HG03439 (cell line): Measurements from ENCODE around the gene CCDC187.

Experiments used
- ATAC-seq: cut with Tn5 transposase; IDR thresholded peaks from one replicate; pipeline ENCODE4 v1.9.1; 2021; ENCODE audit warnings: mild to moderate bottlenecking, moderate library complexity; ENCODE audit not compliant: unreplicated experiment

The CCDC187 gene

DNA sequence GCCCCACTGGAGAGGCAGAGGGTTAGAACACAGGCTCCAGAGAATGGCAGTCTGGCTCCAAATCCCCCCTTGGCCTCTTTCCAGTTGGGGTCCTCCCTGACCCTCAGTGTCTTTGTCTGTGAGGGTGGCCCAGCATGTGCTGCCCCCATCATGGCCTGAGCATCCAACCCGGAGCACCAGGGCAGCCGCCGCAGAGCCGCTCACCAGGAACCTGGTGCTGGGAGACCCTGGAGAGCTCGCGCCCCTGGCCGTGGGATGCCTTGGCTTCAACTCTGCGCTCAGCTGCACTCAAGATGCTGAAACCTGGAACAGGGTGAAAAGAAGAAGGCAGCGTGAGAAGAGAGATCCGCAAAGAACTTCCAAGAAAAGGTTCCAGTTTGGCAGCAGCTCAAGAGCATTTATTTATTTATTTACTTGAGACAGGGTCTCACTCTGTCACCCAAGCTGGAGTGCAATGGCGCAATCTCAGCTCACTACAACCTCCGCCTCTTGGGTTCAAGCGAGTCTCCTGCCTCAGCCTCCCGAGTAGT is 3.8 kb downstream of the CCDC187 start:
- ATAC-seq: no peak

DNA sequence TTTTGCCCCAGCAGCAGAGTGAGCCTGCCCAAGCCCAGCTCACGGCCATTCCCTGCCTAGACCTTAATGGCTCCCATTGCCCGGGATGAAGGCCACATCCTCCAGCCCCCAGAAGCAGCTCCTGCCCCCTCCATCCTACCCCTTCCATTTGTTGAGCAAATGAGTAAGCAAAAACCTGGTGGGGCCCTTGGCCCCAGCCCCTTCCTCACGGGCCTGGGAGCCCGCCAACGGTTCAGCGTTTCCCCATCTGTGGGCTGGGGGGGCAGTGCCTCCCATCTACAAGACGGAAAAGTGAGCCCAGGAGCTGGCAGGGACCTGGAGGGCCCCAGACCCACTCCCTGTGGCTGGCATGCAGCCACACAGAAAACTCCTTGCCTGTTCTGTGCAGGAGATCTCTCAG is 4.4 kb downstream of the CCDC187 start:
- no peak for ATAC-seq

DNA sequence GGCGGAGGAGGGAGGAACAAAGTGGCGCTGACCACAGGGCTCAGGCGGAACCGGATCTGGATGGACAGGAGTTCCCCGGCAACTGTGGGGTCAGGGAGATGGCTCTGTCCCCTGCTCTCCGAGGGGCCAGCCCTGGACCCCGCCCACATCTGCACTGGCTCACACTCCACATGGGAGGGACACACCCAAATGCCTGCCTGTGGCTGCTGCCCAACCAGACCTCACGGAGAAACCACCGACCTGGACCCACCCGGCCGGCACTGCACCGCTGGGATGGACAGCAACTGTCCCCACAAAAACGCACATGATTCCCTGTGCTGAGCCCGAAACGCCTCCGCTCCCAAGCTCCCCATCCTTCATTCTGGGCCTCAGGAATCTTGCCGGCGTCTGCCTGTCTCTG is 4.8 kb downstream of the CCDC187 start:
- no peak for ATAC-seq

DNA sequence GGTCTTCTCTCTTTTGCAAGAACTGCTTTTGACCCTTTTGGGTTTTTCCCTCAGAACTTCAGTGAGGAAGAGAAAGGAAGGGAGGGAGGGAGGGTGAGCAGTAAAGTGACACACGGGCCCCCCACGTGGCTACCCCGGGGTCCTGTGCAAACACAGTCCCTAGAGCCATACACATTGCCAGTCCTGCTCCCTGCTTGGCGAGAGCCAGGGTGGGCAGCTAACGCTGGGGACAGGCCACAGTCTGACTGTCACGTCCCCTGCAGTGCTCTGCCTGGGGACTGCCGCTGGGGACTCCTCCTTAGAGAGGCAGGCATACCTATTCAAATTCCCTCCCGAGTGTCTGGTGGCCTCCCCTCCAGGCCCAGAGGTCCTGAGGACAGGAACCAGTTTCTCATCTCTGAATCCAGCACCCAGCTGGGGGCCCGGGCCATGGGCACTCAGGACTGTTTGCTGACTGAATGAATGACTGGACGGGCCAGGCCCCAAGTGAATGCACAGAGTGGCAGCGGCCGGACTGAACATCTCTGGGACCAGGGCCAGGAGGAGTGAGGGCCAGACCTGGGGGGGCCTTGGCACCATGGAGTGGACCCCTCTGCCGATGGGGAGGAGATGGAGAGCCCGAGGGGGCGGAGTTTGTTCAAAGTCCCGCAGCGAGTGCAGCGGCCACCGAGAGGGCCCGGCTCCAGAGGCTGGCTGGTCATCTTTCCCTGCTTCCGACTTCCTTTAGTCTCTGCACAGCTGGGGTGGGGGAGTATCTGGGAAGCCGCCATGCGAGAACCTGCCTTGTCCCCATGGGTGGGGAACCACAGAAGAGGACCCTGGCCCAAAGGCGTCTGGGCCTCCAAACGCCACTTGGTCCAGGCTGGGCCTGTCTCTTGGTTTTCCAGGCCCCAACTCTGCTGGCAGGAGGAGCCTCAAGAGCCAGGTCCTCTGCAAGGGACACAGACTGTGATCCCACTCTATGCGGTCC is 5.8 kb downstream of the CCDC187 start:
- ATAC-seq: no peak

DNA sequence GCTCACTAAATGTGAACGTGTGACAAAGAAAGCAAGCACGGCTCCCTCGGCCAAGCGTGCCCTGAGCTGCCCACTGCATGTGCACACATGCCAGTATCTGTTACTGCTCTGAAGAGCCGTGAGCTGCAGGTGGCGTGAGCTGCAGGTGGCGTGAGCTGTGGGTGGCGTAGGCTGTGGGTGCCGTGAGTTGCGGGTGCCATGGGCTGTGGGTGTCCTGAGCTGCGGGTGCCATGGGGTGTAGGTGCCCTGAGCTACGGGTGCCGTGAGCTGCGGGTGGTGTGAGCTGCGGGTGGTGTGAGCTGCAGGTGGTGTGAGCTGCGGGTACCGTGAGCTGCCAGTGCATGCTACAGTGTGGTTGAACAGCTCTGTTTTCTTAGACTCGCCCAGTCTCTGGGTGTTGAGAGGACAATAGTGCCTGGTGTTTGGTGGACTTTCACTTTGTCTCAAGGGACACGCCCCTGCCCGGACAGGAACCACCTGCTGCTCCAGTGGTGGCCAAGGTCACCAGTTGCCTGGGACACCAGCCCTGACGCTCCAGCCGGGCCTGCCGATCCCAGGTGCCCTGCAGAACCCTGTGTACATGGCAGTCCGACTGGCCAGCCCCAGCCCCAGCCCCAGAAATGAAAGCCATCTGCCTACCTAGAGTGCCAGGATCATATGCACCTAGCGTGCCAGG is 6.7 kb downstream of the CCDC187 start:
- ATAC-seq: no peak

DNA sequence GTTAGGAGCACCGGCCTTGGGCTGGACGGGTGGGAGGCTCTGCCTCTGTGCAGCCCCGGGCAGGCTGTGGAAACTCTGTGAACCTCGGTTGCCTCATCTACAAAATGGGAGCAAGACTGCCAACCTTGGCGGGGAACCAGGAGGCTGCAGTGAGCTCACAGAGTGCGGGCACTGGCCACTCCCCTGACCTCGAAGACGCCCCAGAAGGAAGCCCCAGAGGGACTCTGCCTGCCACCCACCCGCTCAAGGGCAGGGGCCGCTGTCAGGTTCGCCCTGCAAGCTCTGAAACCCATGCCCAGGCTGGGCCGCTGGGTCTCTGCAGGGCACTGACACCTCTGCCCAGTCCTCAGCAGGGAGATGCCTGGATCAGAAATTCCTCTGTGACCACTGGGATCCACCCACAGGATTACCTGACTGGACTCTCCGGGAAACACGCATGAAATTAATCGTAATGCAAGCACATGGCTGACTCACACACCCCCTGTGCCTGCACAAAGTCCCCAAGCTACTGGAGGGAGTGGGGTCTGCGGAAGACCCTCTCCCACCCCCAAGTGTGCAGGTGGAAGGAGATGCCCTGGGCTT is 7.4 kb downstream of the CCDC187 start:
- ATAC-seq: no peak

DNA sequence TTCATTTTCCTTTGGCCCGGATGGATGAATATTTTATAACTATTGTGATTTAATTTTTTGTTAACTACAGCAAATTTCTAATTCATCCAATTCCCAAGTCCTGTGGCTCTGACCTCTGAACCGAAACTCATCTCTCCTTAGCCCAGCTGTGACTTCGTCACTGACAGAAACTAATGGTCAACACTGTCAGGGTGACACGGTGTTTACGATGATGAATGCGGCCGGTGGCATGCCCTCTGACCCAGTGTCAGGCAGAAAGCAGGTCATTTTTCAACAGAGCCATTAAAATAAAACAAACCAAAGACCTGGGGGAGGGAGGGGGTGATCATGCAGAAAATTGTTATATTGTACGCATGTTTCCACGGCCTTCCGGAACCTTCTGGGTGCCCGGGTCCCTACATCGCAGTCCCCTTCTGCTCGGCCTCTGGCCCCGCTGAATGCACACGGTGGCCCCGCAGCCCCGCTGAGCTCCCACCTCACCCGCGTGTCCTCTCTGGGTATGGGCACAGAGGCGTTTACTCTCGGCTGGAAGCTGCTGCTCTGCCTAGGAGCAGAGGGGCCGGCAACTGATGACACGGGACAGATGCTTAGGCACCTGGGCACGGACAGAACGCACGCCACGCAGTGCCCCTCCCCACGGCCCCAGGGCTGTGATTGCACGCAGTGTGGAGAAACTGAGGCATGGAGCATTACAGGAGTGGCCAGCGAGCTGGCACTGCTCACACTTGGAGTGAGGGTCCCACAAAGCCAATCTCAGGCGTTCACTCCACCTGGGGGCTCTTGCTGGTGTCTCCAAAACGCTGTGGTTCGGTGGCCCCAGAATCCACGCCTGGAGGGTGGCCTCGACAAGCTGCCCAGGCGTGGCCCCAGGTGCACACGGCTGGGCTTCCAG is 8.1 kb downstream of the CCDC187 start:
- ATAC-seq: no peak

DNA sequence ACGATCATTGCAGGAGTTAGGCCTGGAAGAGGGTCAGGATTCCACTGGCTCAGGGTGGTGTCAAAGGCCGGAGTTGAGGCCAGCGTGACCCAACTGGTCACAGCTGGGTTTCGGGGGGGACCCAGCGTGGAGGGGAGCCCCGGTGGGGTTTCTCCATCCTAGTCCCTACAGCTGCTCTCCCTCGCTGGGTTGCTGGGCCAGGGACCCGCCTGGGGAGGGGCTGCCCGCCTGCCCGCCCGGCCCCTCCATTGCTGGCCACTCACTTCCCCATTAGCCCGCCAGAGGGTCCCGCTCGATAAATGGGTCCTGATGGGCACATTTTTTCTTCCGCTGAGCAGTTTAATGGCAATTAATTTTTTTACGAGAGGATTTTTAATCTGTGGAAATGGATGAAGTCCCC is 8.8 kb downstream of the CCDC187 start:
- ATAC-seq: no peak

DNA sequence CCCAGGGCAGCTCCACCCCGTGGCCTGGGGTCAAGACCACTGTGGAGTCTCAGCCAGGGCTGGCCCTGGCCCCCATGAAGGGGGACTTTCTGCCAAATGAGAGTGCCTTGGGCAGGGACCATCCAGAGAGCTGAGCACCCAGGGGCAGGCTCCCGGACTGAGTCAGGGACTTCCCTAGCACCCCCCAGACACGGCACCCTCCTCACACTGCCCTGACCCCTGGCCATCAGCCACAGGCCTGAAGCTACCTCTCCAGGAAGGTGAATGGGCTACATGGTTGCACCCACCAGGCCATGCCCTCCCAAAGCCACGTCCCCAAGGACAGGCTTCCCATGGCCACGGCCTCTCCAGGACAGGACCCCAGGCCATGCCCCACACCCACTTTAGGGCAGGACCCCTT is 9.5 kb downstream of the CCDC187 start:
- no peak for ATAC-seq

DNA sequence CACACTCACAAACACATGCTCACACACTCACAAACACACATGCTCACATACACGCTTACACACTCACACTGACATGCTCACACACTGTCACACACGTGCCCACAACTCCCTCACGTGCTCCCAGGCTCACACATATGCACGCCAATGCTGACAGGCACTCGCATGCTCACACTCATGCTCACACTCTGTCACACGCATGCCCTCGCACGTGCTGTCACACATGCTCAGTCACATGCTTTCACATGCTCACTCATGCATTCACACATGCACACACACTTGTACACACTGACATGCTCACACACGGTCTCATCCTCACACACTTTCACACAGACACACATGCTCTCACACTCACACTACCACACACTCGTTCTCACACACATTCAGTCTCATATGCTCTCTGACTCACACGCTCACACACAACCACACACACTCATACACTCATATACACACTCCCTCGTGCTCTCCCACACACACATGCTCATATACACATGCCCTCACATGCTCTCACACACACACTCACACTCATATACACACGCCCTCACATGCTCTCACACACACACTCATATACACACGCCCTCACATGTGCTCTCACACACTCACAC is 10.3 kb downstream of the CCDC187 start:
- no peak for ATAC-seq

DNA sequence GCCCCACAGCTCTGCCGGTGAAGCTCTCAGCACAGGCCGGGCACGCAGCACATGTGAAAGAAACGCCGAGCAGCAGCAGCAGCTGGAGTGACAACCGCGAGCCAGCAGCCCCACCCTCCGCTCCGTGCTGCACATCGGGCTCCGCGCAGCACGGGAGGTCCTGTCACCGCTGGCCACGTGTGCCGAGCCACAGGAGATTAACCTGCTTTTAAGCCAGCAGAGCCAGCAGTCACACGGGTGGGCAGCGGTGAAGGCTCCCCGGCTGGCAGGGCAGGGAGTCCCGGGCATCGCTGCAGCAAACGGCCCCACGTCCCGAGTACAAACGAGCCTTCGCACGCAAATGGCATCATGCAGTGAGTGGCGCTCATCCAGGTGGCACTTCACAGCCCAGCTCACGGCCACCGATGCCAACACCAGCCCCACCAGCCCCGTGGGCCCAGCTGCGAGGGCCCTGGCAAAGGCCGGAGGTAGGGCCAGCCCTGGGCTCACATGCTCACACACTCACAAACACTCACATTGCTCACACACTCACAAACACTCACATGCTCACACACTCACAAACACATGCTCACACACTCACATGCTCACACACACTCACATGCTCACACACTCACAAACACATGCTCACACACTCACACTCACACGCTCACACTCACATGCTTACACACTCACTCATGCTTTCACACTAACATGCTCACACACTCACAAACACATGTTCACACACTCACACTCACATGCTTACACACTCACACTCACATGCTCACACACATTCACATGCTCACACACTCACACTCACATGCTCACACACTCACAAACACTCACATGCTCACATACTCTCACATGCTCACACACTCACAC is 11.1 kb downstream of the CCDC187 start:
- ATAC-seq: no peak

DNA sequence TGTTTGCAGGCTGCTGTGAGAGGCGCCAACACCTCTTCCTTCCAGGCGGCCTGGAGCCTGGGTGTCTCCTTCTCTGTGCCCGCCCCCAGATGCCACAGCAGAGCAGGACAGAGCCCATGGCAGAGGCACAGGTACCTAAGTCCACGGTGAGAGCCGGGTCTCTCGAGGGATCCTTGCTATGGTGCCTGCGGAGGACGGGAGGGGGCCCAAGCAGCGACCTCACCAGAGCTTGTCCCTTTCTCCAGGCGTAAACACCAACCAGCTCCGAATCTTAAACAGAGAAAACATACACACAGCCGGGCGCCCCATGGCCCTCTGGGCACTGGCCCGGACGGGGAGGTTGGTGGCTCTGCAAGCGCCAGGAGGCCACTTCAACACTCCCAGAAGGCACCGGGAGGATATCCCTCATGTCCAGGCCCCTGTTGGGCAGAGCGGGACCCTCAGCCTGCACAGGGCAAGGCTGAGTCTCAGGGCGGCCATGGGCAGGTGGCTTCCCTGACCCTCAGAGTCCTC is 11.8 kb downstream of the CCDC187 start:
- ATAC-seq: no peak

DNA sequence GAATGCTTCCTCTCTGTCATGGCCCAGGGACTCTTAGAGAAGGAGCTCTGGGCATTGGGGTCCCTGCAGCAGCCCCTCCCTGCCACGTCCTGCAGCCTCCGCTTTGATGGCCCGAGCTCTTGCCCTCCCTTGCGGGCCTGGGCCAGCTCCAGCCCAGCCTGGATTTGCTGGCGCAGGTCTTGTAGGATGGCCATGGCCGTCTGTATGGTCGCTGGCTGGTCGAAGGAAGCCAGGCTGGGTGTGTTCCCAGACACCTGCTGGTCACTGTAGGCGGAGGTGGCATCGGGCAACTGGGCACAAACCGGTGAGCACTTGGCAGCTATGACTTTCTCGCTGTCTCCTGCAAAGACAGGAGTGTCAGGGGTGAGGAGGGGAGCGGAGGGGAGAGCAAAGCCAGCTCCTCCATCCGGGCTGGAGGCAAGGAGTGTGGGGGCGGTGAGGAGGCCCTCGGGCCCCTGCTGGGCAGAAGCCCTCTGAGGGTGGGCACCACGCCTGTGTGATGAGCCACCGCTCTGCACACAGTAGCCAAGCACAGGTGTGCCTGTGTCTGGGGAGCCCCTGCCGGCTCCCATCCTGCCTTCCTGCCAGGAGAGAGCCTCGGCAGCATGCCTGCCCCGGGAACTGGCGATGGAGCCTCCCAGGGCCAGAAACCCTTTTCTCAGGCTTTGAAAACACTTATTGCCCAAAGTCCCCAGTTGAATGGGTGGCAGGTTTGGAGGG is 12.4 kb downstream of the CCDC187 start:
- no peak for ATAC-seq

DNA sequence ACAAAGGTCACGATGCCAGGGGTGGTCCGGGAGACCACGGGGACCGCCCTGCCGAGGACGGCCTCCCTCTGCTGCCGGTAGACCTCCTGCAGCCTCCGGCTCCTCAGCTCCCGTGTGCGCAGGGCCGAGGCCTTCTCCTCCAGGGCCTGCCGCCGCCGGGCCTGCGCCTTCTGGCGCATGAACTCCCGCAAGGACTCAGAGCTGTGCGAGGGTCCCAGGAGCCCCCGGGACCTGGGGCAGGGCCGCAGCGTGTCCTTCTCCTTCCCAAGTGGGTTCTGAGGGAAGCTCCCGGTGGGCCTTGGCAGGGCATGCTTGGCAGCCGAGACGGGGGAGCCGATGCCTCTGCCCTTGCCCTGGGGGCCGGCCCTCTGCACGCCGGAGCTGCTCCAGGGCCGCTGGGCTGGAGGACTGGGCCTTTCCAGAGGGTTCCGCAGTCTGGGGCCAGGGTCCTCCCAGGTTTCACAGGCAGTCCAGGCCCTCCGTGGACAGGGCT is 13.3 kb downstream of the CCDC187 start:
- ATAC-seq: no peak

DNA sequence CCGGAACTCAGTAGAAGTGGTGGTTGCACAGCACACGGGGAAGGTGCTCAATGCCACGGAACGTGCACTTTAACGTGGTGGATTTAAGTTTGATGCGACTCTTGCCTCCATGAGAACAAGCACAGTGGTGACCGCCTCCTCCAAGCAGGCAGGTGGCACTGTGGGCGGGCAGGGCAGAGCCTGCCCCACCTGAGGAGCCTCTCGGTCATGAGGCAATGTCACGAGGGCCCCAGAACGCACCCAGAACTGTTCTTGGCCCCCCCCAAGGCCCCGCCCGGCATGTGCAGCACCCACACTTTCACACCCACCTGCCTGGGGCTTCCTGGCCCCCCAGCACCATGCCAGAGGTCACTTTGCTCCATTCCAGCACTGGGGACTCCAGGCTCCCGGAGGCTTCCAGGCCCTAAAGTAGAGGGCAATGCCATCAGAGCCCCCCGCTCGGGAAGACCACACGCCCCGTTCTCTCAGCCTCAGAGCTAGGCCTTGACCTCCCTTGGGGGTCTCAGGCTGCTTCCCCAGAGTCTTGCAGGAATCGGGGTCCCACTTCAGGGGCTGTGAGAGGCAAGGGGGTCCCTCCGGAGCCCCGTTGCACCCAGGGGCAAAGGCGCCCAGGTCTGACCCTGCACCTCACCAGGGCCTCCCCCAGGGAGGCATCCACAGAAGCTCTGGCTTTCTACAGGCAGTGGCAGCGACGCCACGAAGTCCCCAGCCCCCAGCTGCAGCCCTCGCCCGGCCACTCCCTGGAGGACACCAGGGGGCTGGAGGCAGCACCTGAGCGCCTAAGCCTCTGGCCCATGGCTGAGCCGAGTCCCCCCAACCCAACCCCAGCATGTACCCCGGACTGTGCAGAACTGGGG is 14.0 kb downstream of the CCDC187 start:
- no peak for ATAC-seq

DNA sequence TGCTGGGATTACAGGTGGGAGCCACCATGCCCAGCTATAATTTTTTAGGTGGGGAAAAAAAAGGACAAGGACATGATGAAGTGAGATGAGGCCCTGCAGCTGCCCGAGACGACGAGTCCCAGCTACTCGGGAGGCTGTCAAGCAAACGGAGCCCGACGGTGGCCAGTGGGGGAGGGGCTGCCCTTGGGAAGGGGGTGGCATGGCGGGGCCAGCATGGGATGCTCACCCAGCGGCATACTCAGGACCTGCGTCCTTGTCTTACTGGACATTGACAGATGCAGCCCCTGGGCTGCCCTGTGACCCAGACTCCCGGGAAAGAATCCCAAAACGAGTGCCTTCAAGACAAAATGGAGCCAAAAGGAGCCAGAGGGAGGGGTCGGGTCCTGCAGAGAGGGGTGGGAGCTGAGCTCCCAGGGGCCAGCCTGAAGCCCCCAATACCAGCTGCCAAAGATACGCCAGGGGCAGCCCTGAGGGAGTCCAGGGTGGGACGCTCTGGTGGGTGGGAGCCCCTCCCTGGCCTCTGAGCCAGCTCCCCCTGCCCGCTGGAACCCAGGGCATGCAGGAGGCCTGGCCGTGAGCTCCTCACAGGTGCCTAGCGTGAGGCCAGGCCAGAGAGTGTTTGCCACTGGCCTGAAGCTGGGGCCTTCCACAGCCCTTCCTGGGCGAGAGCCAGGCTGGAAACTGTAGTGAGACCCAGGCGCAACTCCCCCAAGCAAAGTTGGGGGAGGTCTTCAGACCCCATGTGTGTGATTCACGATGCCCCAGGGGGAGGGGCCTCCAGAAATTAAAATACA is 15.7 kb downstream of the CCDC187 start:
- ATAC-seq: no peak

DNA sequence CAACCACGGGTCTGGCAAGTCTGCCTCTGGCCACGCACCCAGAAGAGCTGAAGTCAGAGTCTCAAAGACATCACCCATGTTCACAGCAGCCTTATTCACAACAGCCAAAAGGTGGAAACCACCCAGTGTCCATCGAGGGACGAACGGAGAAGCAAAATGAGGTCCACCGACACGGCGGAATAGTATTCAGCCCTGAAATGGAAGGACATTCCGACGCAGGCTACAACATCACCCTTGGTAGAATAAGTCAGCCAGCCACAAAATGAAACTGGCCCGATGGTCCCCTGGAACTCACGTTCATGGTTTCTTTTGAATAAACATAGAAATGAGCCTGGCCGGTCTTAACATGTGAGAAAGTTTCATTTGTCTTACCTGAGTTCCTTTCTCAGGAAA is 16.9 kb downstream of the CCDC187 start:
- no peak for ATAC-seq
